Measurements from ENCODE around the gene RAB20.

- TF ChIP-seq CTCF (IDR thresholded peaks at IDR 0.05) = no peak
- no peak for TF ChIP-seq POLR2A (IDR thresholded peaks at IDR 0.05)
These were observed 21.6 kb downstream of the RAB20 start for GRCh38 chr13:110539894-110540293.

All from testis (tissue), 2 donors.